Measurements from ENCODE around the gene ARPIN.
"Not testable (repeated sequence)": the region's sequence is repeated elsewhere in the genome, so short reads cannot be mapped to it uniquely, and the experiment has no call there.

The ARPIN gene

GRCh38 chr15:89947385-89947784 lies 34.6 kb upstream of the ARPIN start:
- no peak for DNase-seq (ENCODE audit: low spot score)
- Histone ChIP-seq H3K4me3 (ENCODE audit: severe bottlenecking) (no peak overlapping the region), H3K9me3 (ENCODE audit: severe bottlenecking) (no peaks in the 10 kb centered on the region), H3K4me1 (ENCODE audit: insufficient read depth, poor library complexity, severe bottlenecking) (no peaks in the 10 kb centered on the region), H3K36me3 (ENCODE audit: low read depth) (no peaks in the 10 kb centered on the region), H3K27ac (ENCODE audit: poor library complexity, severe bottlenecking) (no peak overlapping the region), H3K27me3 (ENCODE audit: insufficient read depth, poor library complexity, severe bottlenecking) (no peaks in the 10 kb centered on the region)
- no peak for TF ChIP-seq CTCF (IDR thresholded peaks at IDR 0.05; ENCODE audit: poor library complexity, severe bottlenecking)
- ATAC-seq (ENCODE audit: low read depth): no peak

GRCh38 chr15:89946681-89947299 lies 34.0 kb upstream of the ARPIN start:
- TF ChIP-seq CTCF (IDR thresholded peaks at IDR 0.05; ENCODE audit: poor library complexity, severe bottlenecking): no peak
- no peaks in the 10 kb centered on the region for H3K36me3 ChIP-seq (ENCODE audit: low read depth)
- no peaks in the 10 kb centered on the region for H3K4me1 ChIP-seq (ENCODE audit: insufficient read depth, poor library complexity, severe bottlenecking)
- H3K4me3 ChIP-seq (ENCODE audit: severe bottlenecking): no peak overlapping the region
- DNase-seq (ENCODE audit: low spot score): peak; percentile 6
- H3K27me3 ChIP-seq (ENCODE audit: insufficient read depth, poor library complexity, severe bottlenecking): no peaks in the 10 kb centered on the region
- ATAC-seq (ENCODE audit: low read depth): no peak
- H3K27ac ChIP-seq (ENCODE audit: poor library complexity, severe bottlenecking): no peak overlapping the region
- H3K9me3 ChIP-seq (ENCODE audit: severe bottlenecking): no peaks in the 10 kb centered on the region

- peak; percentile 13 for DNase-seq (ENCODE audit: low spot score)
- not testable (repeated sequence) for ATAC-seq (ENCODE audit: low read depth)
These were observed 31.0 kb upstream of the ARPIN start for GRCh38 chr15:89943721-89944120.

GRCh38 chr15:89939910-89940309 lies 27.2 kb upstream of the ARPIN start:
- Histone ChIP-seq H3K4me1 (ENCODE audit: insufficient read depth, poor library complexity, severe bottlenecking) (peaks cover 4% of the 10 kb centered on the region), H3K4me3 (ENCODE audit: severe bottlenecking) (no peak overlapping the region), H3K27me3 (ENCODE audit: insufficient read depth, poor library complexity, severe bottlenecking) (no peaks in the 10 kb centered on the region), H3K36me3 (ENCODE audit: low read depth) (no peaks in the 10 kb centered on the region), H3K9me3 (ENCODE audit: severe bottlenecking) (no peaks in the 10 kb centered on the region), H3K27ac (ENCODE audit: poor library complexity, severe bottlenecking) (no peak overlapping the region)
- DNase-seq (ENCODE audit: low spot score) (no peak), ATAC-seq (ENCODE audit: low read depth) (no peak)
- TF ChIP-seq CTCF (IDR thresholded peaks at IDR 0.05; ENCODE audit: poor library complexity, severe bottlenecking): no peak

More at GRCh38 chr15:89943721-89944120, 31.0 kb upstream of the ARPIN start:
- H3K27me3 ChIP-seq (ENCODE audit: insufficient read depth, poor library complexity, severe bottlenecking); H3K27ac ChIP-seq (ENCODE audit: poor library complexity, severe bottlenecking); H3K36me3 ChIP-seq (ENCODE audit: low read depth); H3K9me3 ChIP-seq (ENCODE audit: severe bottlenecking); H3K4me1 ChIP-seq (ENCODE audit: insufficient read depth, poor library complexity, severe bottlenecking); H3K4me3 ChIP-seq (ENCODE audit: severe bottlenecking): not testable (repeated sequence)

GRCh38 chr15:89939377-89939776 lies 26.6 kb upstream of the ARPIN start:
- H3K9me3 ChIP-seq (ENCODE audit: severe bottlenecking); H3K4me3 ChIP-seq (ENCODE audit: severe bottlenecking); ATAC-seq (ENCODE audit: low read depth); H3K36me3 ChIP-seq (ENCODE audit: low read depth); H3K27me3 ChIP-seq (ENCODE audit: insufficient read depth, poor library complexity, severe bottlenecking); H3K27ac ChIP-seq (ENCODE audit: poor library complexity, severe bottlenecking); DNase-seq (ENCODE audit: low spot score); H3K4me1 ChIP-seq (ENCODE audit: insufficient read depth, poor library complexity, severe bottlenecking): not testable (repeated sequence)

Measured in RWPE2 (cell line).